Heart right ventricle (tissue), 16 donors: ENCODE data around the gene CEBPA. TPM values are rescaled to one million over a fixed set of nuclear protein-coding genes. Genes with fewer than 3 reads are reported as not detected.

Experiments
- ATAC-seq, 8 donors: fragments of 200-7000 bp; cut with Tn5 transposase; one replicate each; pipeline ENCODE4 v1.9.1; 2020; ENCODE audit warnings: mild to moderate bottlenecking in 8 of 8, moderate library complexity in 8 of 8, moderate number of reproducible peaks in 1 of 8
- DNase-seq, 2 donors: peaks; one replicate each; pipeline ENCODE4 v3.0.0-alpha.2; 2020
- H3K27ac ChIP-seq, 10 donors: fragments of 200-600 bp; sonication (generic) in 2 of 10; one replicate each; pipeline versions ENCODE4 v1.5.0 to v1.8.0; 2020 to 2022; ENCODE audit warnings: mild to moderate bottlenecking in 3 of 10
- H3K27me3 ChIP-seq, 7 donors: fragments of 200-600 bp; one replicate each; pipeline ENCODE4 v1.8.0; 2021 to 2022; ENCODE audit warnings: mild to moderate bottlenecking in 2 of 7
- H3K36me3 ChIP-seq, 9 donors: fragments of 200-600 bp; sonication (generic) in 1 of 9; one replicate each; pipeline versions ENCODE4 v1.5.0 to v1.8.0; 2020 to 2022; ENCODE audit warnings: mild to moderate bottlenecking in 2 of 9
- H3K4me1 ChIP-seq, 9 donors: fragments of 200-600 bp; sonication (generic) in 1 of 9; one replicate each; pipeline versions ENCODE4 v1.5.0 to v1.8.0; 2020 to 2022; ENCODE audit warnings: mild to moderate bottlenecking in 4 of 9
- H3K4me3 ChIP-seq, 10 donors: fragments of 200-600 bp; sonication (generic) in 2 of 10; one replicate each; pipeline versions ENCODE4 v1.5.0 to v1.8.0; 2020 to 2022; ENCODE audit warnings: mild to moderate bottlenecking in 7 of 10, moderate library complexity in 2 of 10
- H3K9me3 ChIP-seq, 11 donors: fragments of 200-600 bp in 10 of 11; sonication (generic) in 2 of 11; one replicate each; pipeline versions ENCODE4 v1.5.0 to v1.8.0; 2013 to 2022; ENCODE audit warnings: mild to moderate bottlenecking in 2 of 11, control low read depth in 1 of 11, moderate library complexity in 1 of 11
- WGBS, 2 donors: extraction: QIAGEN DNeasy Blood & Tissue Kit; methylation state at CpG; one replicate each; pipeline ENCODE4 v1.1.7; 2013; ENCODE audit warnings: inconsistent platforms in 1 of 2; 5-methylcytosine and 5-hydroxymethylcytosine counted together
- intact Hi-C, 10 donors: fragments of 100-400 bp; cut with DNase I; formaldehyde crosslinking; loops; one replicate each; pipeline versions ENCODE4 v1.11.1 to v1.14.2; 2022
- polyA plus RNA-seq, 2 donors: library from polyadenylated mRNA; stranded (reverse); fragments of 200-250 nt; gene quantifications; one replicate each; pipeline ENCODE4 v1.2.3, GENCODE V29; 2013
- total RNA-seq, 10 donors: library from RNA; stranded (reverse); fragmentation: NEBNext Ultra II Directional in 3 of 10; extraction: Animal tissue kit (Norgen Biotek cat#: 25700) in 3 of 10; gene quantifications; one replicate each; pipeline versions ENCODE4 v1.2.1 to v1.2.4, GENCODE V29; 2021 to 2023
- TF ChIP-seq, protein P1 (sequence below), 9 donors: fragments of 200-600 bp; sonication (generic) in 2 of 9; IDR thresholded peaks; one replicate each; pipeline versions ENCODE4 v1.5.0 to v1.8.0; 2021 to 2022; ENCODE audit warnings: antibody characterized with exemption in 9 of 9, mild to moderate bottlenecking in 5 of 9, moderate library complexity in 1 of 9
- donor health status: Arrhythmogenic right ventricular cardiomyopathy.
- donor health status: ischemic (EF 13 %, LVEDD 7.1; RV severe dilation, severe dysfunction).
- donor health status: healthy with polysubstance abuse.
- donor health status: DM: no; HTN: yes; CAD: no.
- donor health status: DM: no; HTN: no; CAD: no.
- donor health status: ischemic (EF 25% LVEDD 6.9; RV normal size, moderate dysfunction).
- donor health status: ischemic (EF 25% LVEDD 5.7; RV mildly dilated, moderate dysfunction).
- donor health status: healthy.
- donor health status: DM: yes; HTN: yes; CAD: no.
- donor health status: Ischemic cardiomyopathy.
- donor health status: ischemic (EF 35%, LVEDD 5.7; RV mildly dilated, moderate dysfunction).
- donor health status: nonischemic (EF 11% LVEDD 7.7; RV severe dilation, severe dysfunction).
- donor health status: DM: yes; HTN: yes; CAD: no.
- donor health status: PGD.
- donor health status: ischemic (EF 29% LVEDD 5.4; RV normal size, mild dysfunction).
- donor health status: nonischemic (EF 23%, LVEDD 6.1; RV moderate dilation, normal function).

Gene CEBPA
- total and polyA plus RNA-seq, 12 donors, result 0.71 to 7.7 (median 3.5) TPM

DNA sequence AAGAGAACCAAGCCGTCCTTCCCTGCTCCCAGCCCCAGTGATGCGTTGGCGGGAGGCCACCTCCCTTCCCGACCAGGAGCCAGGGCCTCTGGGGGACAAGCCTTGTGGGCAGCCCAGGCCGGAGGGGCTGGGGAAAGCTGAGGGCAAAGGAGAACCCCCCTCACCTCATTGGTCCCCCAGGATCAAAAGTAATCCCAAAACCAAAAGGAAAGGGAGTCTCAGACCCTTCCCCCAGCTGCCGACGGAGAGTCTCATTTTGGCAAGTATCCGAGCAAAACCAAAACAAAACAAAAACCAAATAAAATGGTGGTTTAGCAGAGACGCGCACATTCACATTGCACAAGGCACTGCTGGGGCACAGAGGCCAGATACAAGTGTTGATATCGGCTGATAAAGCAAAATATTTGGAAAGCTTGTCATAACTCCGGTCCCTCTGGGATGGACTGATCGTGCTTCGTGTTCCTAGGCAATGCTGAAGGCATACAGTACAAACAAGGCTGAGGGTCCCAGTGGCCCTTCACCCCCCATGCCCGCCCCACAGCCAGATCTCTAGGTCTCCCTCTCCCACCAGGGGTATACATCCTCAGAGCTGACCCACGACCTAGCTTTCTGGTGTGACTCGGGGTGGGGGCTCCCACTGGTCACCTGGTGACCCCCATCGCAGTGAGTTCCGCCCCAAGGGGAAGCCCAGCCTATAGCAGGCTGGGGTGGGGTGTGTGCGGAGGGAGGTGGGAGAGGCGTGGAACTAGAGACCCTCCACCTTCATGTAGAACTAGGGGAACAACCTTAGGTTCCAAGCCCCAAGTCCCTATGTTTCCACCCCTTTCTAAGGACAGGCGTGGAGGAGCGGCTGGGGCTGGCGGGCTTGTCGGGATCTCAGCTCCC, 2.1 kb downstream of the CEBPA start:
- intact Hi-C loops, result loop anchor here in 8 of 10 donors (5.0 to 10.0 kb wide), 6 partner anchors 72 to 107 kb away; partner anchors contain the start of gene CEBPG (in 2 of the 8)
- peak in 1 of 2 donors; percentile 45 for DNase-seq
- ATAC-seq, result no peak
- WGBS, 2 donors, result 57 to 59% methylated on average over 25 of the region's 25 CpGs
- H3K9me3 ChIP-seq, result no peaks in the 10 kb centered on the region
- H3K4me3 ChIP-seq, result peak overlapping the region in 9 of 10 donors; percentile 37 to 83 (median 65)
- peaks cover 5 to 61% (median 38%) of the 10 kb centered on the region in 7 donors for H3K27me3 ChIP-seq
- TF ChIP-seq, protein P1, sequence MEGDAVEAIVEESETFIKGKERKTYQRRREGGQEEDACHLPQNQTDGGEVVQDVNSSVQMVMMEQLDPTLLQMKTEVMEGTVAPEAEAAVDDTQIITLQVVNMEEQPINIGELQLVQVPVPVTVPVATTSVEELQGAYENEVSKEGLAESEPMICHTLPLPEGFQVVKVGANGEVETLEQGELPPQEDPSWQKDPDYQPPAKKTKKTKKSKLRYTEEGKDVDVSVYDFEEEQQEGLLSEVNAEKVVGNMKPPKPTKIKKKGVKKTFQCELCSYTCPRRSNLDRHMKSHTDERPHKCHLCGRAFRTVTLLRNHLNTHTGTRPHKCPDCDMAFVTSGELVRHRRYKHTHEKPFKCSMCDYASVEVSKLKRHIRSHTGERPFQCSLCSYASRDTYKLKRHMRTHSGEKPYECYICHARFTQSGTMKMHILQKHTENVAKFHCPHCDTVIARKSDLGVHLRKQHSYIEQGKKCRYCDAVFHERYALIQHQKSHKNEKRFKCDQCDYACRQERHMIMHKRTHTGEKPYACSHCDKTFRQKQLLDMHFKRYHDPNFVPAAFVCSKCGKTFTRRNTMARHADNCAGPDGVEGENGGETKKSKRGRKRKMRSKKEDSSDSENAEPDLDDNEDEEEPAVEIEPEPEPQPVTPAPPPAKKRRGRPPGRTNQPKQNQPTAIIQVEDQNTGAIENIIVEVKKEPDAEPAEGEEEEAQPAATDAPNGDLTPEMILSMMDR (IDR thresholded peaks at IDR 0.05), result no peak
- H3K4me1 ChIP-seq, result peaks cover 3 to 58% (median 22%) of the 10 kb centered on the region in 9 donors
- peak overlapping the region in 2 of 10 donors; percentile 22 to 81 for H3K27ac ChIP-seq
- H3K36me3 ChIP-seq, result no peaks in the 10 kb centered on the region

DNA sequence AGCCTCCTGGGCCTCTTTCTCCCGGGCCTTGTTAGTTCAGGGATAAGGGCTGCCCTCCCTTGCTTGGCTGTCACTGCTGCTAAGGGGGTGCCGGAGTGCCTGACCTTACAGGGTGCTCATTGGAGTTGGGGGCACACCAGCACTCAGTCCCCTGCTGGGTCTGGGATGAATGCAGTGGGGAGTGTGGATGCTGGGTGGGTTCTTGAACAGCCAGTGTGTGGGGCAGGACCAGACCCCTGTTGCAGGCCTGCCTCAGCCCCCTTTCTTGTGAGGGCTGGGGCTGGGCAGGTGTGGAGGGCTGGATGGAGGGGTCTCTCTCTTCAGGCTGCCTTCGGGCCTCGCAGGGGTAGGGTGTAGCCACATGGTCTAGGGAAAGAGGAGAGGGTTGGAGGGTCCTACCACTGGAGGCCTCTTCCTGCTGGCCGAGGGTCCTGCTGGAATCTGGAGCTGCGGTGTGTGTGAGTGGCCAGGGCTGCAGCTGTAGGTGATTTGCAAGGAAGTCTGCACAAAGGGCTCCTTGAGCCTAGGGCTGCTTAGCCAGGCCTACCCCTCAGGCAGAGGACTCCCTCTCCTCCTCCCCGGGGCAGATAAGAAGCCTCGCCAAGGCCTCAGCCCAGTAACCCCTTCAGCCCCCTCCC, 3.2 kb downstream of the CEBPA start:
- 65 to 71% methylated on average over 8 of the region's 8 CpGs for WGBS, 2 donors
- H3K36me3 ChIP-seq, result no peaks in the 10 kb centered on the region
- H3K27me3 ChIP-seq, result peaks cover 5 to 70% (median 40%) of the 10 kb centered on the region in 7 donors
- peak overlapping the region in 2 of 10 donors; percentile 51 to 78 for H3K4me3 ChIP-seq
- peaks cover 3 to 59% (median 22%) of the 10 kb centered on the region in 9 donors for H3K4me1 ChIP-seq
- TF ChIP-seq, protein P1 (IDR thresholded peaks at IDR 0.05), result no peak
- no peaks in the 10 kb centered on the region for H3K9me3 ChIP-seq
- no peak for DNase-seq
- peak overlapping the region in 1 of 10 donors; percentile 40 for H3K27ac ChIP-seq
- no peak for ATAC-seq
- intact Hi-C loops, result no loop called here

DNA sequence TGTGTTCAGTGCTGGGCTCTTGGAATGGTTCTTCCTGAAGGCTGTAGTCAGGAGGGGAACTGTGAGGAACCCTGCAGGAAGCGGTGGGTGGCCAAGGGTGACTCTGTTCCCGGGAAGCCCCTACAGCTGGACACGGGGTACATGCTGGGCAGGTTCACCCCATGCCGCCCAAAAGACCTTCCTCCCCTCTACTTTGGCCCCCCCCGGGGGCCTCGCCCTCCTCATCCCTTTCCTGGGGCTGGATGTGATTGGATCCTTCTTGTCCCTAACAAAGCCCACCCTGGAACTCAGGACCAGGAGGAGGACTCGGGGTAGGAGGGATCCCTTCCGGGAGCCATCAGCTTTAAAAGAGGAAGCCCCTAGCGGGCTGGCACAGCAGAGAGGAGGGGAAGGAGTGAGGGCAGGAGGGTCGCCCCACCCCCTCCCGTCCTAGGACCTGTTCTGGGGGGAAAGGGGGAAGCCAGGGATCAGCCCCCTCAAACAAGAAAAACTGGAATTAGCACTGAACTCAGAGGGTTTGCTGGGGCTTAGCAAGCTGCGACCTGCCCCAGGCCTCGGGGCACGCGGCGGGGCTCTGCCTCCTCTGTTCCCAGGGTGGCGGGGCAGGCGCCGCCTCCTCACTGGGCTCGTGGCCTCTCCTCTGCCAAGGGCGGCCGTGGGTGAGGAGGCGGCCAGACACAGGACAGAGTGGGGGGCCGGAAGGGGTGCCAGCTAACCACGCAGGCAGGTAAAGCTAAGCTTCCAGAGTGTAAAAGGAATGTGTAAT, 4.0 kb downstream of the CEBPA start:
- Histone ChIP-seq H3K27me3 (peaks cover 5 to 71% (median 38%) of the 10 kb centered on the region in 7 donors), H3K4me1 (peaks cover 3 to 59% (median 15%) of the 10 kb centered on the region in 9 donors), H3K27ac (peak overlapping the region in 1 of 10 donors; percentile 40), H3K4me3 (peak overlapping the region in 1 of 10 donors; percentile 78), H3K9me3 (no peaks in the 10 kb centered on the region), H3K36me3 (no peaks in the 10 kb centered on the region)
- intact Hi-C loops, result no loop called here
- ATAC-seq (no peak), DNase-seq (no peak)
- WGBS, 2 donors, result 75 to 76% methylated on average over 25 of the region's 25 CpGs
- TF ChIP-seq, protein P1 (IDR thresholded peaks at IDR 0.05), result no peak
